Motor neuron (in vitro differentiated cells): Measurements from ENCODE around the gene SDF2L1. TPM values are rescaled to one million over a fixed set of nuclear protein-coding genes. Genes with fewer than 3 reads are reported as not detected.
"Not testable (repeated sequence)": the region's sequence is repeated elsewhere in the genome, so short reads cannot be mapped to it uniquely, and the experiment has no call there.

Experiments
- ATAC-seq, 8 experiments: fragments of 200-7000 bp; cut with Tn5 transposase; replicated peaks in 6 of 8; 2 replicates each; pipeline ENCODE4 v1.8.0; 2021; ENCODE audit warnings: mild to moderate bottlenecking in 8 of 8, moderate library complexity in 8 of 8
- H3K27ac ChIP-seq, 2 donors: fragments of 250-450 bp; sonication (Bioruptor Pico); 2 replicates each; pipeline ENCODE4 v1.9.0; 2021; ENCODE audit warnings: antibody characterized with exemption in 2 of 2, mild to moderate bottlenecking in 2 of 2, moderate library complexity in 1 of 2
- H3K4me1 ChIP-seq, 2 donors: fragments of 250-450 bp; sonication (Bioruptor Pico); replicated peaks in 1 of 2; 2 replicates each; pipeline ENCODE4 v1.6.1; 2021; ENCODE audit warnings: antibody characterized with exemption in 2 of 2, mild to moderate bottlenecking in 2 of 2, moderate library complexity in 1 of 2
- H3K4me3 ChIP-seq, 5 donors: fragments of 250-450 bp; sonication (Bioruptor Pico); 2 replicates each; pipeline ENCODE4 v1.9.0; 2021; ENCODE audit warnings: antibody characterized with exemption in 5 of 5, mild to moderate bottlenecking in 5 of 5, moderate library complexity in 4 of 5
- WGBS, 10 experiments: fragments of 450-650 bp; shearing (Covaris generic); methylation state at CpG; one replicate each; pipeline ENCODE4 v1.0.0; 2022; 5-methylcytosine and 5-hydroxymethylcytosine counted together
- in situ Hi-C, 9 experiments: fragments of 400-800 bp; cut with MboI; loops; one replicate each; pipeline ENCODE4 v1.15.0; 2021; ENCODE audit warnings: low sequenced_read_pairs in 9 of 9, low pct_unique_long_range_greater_than_20kb in 2 of 9; ENCODE audit not compliant: unreplicated experiment in 9 of 9
- total RNA-seq, 8 experiments: library from RNA; unstranded; fragments of 300-600 nt; gene quantifications; 2 replicates each; pipeline versions ENCODE4 v1.2.3 to v1.2.4, GENCODE V29; 2022

SDF2L1 gene
- total RNA-seq, 8 experiments from 2014 or later, result 13.2 to 28.9 (median 18.7) TPM

DNA sequence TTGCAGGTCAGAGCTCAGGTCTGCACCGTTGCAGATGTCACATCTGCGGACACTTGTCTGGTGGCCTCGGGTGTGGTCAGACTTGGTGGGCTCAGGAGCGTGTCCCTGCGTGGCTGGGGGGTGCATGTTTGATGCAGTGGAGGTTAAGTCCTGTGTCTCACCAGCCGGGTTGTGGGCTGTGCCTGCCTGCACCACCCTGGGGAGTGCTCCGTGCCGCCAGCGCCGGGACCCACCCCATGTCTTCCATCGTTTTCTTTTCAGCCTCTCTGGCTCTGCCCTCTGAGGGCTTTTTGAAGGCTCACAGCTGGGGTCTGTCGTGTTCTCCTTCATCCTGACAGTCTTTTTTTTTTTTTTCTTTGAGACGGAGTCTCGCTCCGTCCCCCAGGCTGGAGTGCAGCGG lies 49.7 kb downstream of the SDF2L1 start:
- in situ Hi-C loops, result loop anchor here in 1 of 9 experiments (25.0 kb wide), 1 partner anchor 105 kb away; no protein-coding TSS in a partner anchor
- H3K27ac ChIP-seq, result peak overlapping the region in 1 of 2 donors; percentile 36

DNA sequence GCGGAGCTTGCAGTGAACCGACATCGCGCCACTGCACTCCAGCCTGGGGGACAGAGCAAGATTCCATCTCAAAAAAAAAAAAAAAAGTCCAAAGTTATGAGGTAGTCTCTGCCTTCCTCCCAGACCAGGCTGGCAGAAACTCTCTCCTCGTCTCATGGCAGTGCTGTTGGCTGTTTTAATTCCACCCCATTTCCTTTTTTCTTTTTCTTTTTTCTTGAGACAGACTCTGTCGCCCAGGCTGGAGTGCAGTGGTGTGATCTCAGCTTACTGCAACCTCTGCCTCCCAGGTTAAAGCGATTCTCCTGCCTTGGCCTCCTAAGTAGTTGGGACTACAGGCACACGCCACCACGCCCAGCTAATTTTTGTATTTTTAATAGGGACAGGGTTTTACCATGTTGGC lies 50.8 kb downstream of the SDF2L1 start:
- peak overlapping the region; percentile 41 to 50 for H3K27ac ChIP-seq
- not testable (repeated sequence) for ATAC-seq, H3K4me1 ChIP-seq, H3K4me3 ChIP-seq
- in situ Hi-C loops, result loop anchor here in 1 of 9 experiments (25.0 kb wide), 1 partner anchor 106 kb away; no protein-coding TSS in a partner anchor
- WGBS, 10 experiments, result 70 to 100% (median 92%) methylated on average over 2 to 4 of the region's 9 CpGs; no CpG with 5 or more reads in 5 of the 10 experiments

More for the DNA sequence above, 49.7 kb downstream of the SDF2L1 start:
- no peak overlapping the region for H3K4me3 ChIP-seq
- no peaks in the 10 kb centered on the region for H3K4me1 ChIP-seq
- 80 to 94% (median 92%) methylated on average over 1 to 6 of the region's 16 CpGs; no CpG with 5 or more reads in 4 of the 10 experiments for WGBS, 10 experiments
- ATAC-seq, result no peak

DNA sequence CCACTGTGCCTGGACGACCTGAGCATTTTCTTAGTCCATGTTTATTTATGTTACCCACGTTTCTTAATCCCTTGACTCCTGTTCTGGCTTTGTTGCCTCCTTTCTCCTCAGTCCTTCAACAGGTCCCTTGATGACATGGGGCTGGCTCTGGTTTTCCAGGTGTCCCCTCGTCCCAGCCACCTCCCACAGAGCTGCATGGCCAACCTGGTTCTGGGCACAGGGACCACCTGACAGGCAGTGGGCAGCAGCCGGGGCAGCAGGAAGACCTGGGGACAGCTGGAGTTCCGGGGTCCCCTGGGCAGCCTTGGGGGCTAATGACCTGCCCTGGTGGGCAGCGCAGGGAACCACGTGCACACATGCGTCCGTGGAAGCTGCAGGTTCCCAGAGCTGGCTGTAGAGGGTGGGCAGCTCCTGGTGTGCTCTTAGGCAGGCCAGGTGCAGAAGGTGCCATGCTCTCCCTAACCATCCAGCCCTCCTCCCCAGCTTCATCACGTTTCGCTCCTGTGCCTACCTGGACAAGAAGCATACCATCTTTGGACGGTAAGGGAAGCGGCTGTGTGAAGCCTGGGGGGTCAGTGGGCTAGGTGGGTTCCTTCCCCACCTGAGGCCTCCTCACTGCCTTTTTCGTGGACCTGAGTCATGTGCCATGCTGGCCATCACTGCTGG lies 51.4 kb downstream of the SDF2L1 start:
- H3K4me3 ChIP-seq, result no peak overlapping the region
- in situ Hi-C loops, result loop anchor here in 1 of 9 experiments (25.0 kb wide), 1 partner anchor 106 kb away; no protein-coding TSS in a partner anchor
- H3K4me1 ChIP-seq, result peaks cover 0 to 2% of the 10 kb centered on the region in 2 donors
- WGBS, 10 experiments, result 41 to 100% (median 75%) methylated on average over 1 to 5 of the region's 14 CpGs; no CpG with 5 or more reads in 1 of the 10 experiments
- peak overlapping the region; percentile 39 to 50 for H3K27ac ChIP-seq
- ATAC-seq, result no peak

Other genes with a start within 250 kb of the SDF2L1 start
- gene HIC2, start 224.9 kb upstream of the SDF2L1 start, total RNA-seq, result 10 to 100 TPM in 4 of 8 experiments, 1 to 10 TPM in 4; 3.3 to 43.1 (median 13.9) TPM
- gene TMEM191C, start 174.9 kb upstream of the SDF2L1 start, total RNA-seq, result 10 to 100 TPM in 3 of 8 experiments, 1 to 10 TPM in 4, under 1 TPM in 1; 0.56 to 30.8 (median 5.7) TPM
- gene RIMBP3C, start 90.8 kb upstream of the SDF2L1 start, total RNA-seq, result under 1 TPM in 6 of 8 experiments, not detected in 2; 0.09 to 0.92 (median 0.20) TPM
- gene UBE2L3, start 74.6 kb upstream of the SDF2L1 start, total RNA-seq, result 10 to 100 TPM; 35.6 to 71.1 (median 54.1) TPM
- gene YDJC, start 12.3 kb upstream of the SDF2L1 start, total RNA-seq, result 10 to 100 TPM in 6 of 8 experiments, 1 to 10 TPM in 2; 8.3 to 30.3 (median 12.1) TPM
- gene CCDC116, start 9.5 kb upstream of the SDF2L1 start, total RNA-seq, result 1 to 10 TPM in 1 of 8 experiments, under 1 TPM in 7; 0.11 to 1.2 (median 0.31) TPM
- 10 to 100 TPM; 15.6 to 42.9 (median 25.8) TPM for gene PPIL2, start 23.7 kb downstream of the SDF2L1 start, total RNA-seq
- gene YPEL1, start 93.5 kb downstream of the SDF2L1 start, total RNA-seq, result 10 to 100 TPM in 1 of 8 experiments, 1 to 10 TPM in 5, under 1 TPM in 2; 0.31 to 16.2 (median 7.3) TPM
- gene MAPK1, start 225.3 kb downstream of the SDF2L1 start, total RNA-seq, result 10 to 100 TPM; 23.7 to 70.5 (median 42.9) TPM